ENCODE results near the gene FTCDNL1. TPM values are rescaled to one million over a fixed set of nuclear protein-coding genes. Genes with fewer than 3 reads are reported as not detected.

FTCDNL1 gene
- total and polyA plus RNA-seq, 2 of the 13 experiments (the other 11 are each of a cell fraction or from before 2014, with no cell fraction given) = 0.98 to 1.4 TPM

GRCh38 chr2:199792381-199792780, 58.6 kb downstream of the FTCDNL1 start (continued):
- TF ChIP-seq ATF3 (CRISPR knock-in tag; IDR thresholded peaks at IDR 0.05) (no peak), ZBTB49 (CRISPR knock-in tag; IDR thresholded peaks at IDR 0.05; ENCODE audit: borderline replicate concordance) (no peak), ZNF687 (CRISPR knock-in tag; IDR thresholded peaks at IDR 0.05) (no peak), ZNF776 (CRISPR knock-in tag; IDR thresholded peaks at IDR 0.05) (no peak)

DNA sequence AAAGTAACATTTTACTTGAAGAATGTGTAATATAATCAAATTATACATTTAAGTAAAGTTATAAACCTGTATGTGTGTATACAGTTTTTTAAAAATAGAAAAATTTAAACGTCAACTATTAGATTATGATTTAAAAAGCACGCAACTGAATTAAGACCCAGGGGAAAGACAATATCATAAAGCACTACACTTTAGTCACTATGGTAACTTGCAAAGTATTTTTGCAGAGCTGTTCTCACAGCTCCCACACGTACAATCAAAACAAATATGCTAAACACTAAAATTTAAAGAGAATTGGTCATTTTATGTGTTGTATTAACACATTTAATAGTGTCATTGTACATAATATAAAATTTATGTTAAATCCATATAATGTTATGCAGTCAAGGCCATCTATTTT, 59.7 kb downstream of the FTCDNL1 start:
- in situ Hi-C loops (cut with HindIII; ENCODE audit: extremely low pct_ligation_motif_present, low pct_unique_long_range_greater_than_20kb) = no loop called here
- FAIRE-seq (no peak), DNase-seq (ENCODE audit: low spot score) (no peak)
- TF ChIP-seq TBL1XR1 (IDR thresholded peaks at IDR 0.05; ENCODE audit: borderline replicate concordance, low read length, partially characterized antibody) (no peak), ZNF660 (CRISPR knock-in tag; IDR thresholded peaks at IDR 0.05; ENCODE audit: borderline replicate concordance, low read depth) (no peak), MXD3 (CRISPR knock-in tag; IDR thresholded peaks at IDR 0.05) (no peak), YEATS4 (CRISPR knock-in tag; IDR thresholded peaks at IDR 0.05; ENCODE audit: borderline replicate concordance) (no peak), ZNF841 (CRISPR knock-in tag; IDR thresholded peaks at IDR 0.05; ENCODE audit: borderline replicate concordance) (no peak), ARID3A (IDR thresholded peaks at IDR 0.05; ENCODE audit: low read depth, low read length) (no peak), NCOA2 (CRISPR knock-in tag; IDR thresholded peaks at IDR 0.05) (no peak)
- TF ChIP-seq, protein P1, sequence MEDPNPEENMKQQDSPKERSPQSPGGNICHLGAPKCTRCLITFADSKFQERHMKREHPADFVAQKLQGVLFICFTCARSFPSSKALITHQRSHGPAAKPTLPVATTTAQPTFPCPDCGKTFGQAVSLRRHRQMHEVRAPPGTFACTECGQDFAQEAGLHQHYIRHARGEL (CRISPR knock-in tag; IDR thresholded peaks at IDR 0.05) = no peak
- TF ChIP-seq, protein P2, sequence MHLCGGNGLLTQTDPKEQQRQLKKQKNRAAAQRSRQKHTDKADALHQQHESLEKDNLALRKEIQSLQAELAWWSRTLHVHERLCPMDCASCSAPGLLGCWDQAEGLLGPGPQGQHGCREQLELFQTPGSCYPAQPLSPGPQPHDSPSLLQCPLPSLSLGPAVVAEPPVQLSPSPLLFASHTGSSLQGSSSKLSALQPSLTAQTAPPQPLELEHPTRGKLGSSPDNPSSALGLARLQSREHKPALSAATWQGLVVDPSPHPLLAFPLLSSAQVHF (CRISPR knock-in tag; IDR thresholded peaks at IDR 0.05) = no peak

More for the DNA sequence above, 59.7 kb downstream of the FTCDNL1 start:
- Histone ChIP-seq H3K4me2 (ENCODE audit: low read depth, low read length) (no peak overlapping the region), H3K9ac (ENCODE audit: insufficient read depth, low read depth, low read length) (no peak overlapping the region), H3K4me3 (replicated peaks in 1 of 3; ENCODE audit: insufficient read depth in 1 of 3, low read depth in 2 of 3, low read length in 3 of 3) (no peak overlapping the region), H3K79me2 (ENCODE audit: insufficient read depth, low read length) (no peaks in the 10 kb centered on the region), H3K27me3 (ENCODE audit: control insufficient read depth in 1 of 2, insufficient read depth in 2 of 2, low read length in 2 of 2) (no peaks in the 10 kb centered on the region; a peak in 1 of 5 replicates), H3K36me3 (replicated peaks in 1 of 2; ENCODE audit: control insufficient read depth in 1 of 2, insufficient read depth in 2 of 2, low read length in 2 of 2) (no peaks in the 10 kb centered on the region), H4K20me1 (ENCODE audit: insufficient read depth, low read length) (no peaks in the 10 kb centered on the region), H3K27ac (ENCODE audit: extremely low read length, insufficient read depth, low read length) (no peak overlapping the region), H3K9me3 (ENCODE audit: low read length) (no peaks in the 10 kb centered on the region), H2AFZ (ENCODE audit: low read length) (no peak overlapping the region), H3K4me1 (ENCODE audit: insufficient read depth, low read length) (no peaks in the 10 kb centered on the region)
- ChIA-PET CTCF (ENCODE audit: low intra/inter-chr PET ratio, low total read pairs) (no interaction called here), POLR2A (no interaction called here)
- no peak for ATAC-seq
- no TSS peak for BruUV-seq (replicated peaks)
- intact Hi-C loops (cut with micrococcal nuclease; ENCODE audit: unreplicated experiment) = no loop called here
- WGBS (ENCODE audit: low lambda C conversion rate) = 13% methylated on average over 3 of the region's 3 CpGs
